ENCODE data around the gene LDB3. TPM values are rescaled to one million over a fixed set of nuclear protein-coding genes. Genes with fewer than 3 reads are reported as not detected.

LDB3 gene
- total and polyA plus RNA-seq, 2 of the 4 experiments (the other 2 are of a cell fraction): 0.36 to 2.6 TPM

DNA sequence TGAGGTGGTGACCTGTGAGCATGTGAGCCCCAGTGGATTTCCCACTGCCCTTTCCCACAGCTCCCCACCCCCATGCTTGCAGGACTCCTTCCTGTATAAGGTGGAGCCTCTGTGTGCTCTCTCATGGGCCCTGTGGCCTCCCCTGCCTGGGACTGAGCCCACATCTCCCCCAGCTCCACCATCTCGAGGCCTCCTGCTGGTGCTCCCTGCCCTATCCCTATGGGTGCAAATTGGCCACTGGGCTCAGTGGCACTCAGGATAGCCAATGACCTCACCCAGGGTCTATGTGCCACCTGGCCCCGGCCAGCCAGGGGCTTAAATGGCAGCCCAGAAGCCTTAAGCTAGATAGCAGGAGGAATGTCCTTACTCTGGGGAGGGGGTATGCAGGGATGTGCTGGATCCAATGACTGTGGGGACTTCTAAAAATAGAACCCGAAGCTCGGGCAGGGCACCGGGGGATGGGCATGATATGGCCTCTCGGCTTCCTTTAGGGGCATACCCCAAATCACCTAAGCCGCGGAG is 2.0 kb downstream of the LDB3 start:
- peak overlapping the region; percentile 37 for H2AFZ ChIP-seq (replicated peaks; ENCODE audit: low read length, poor library complexity)
- BruUV-seq (replicated peaks): no TSS peak
- peaks cover 42% of the 10 kb centered on the region for H3K4me1 ChIP-seq (ENCODE audit: control insufficient read depth, insufficient read depth, low read length)
- H3K23ac ChIP-seq (ENCODE audit: low read depth, low read length): peak overlapping the region; percentile 66; the same call in 1 of the 2 replicates
- WGBS, 2 experiments (ENCODE audit: extremely low coverage in 2 of 2, insufficient read length in 1 of 2): 100% methylated on average over 1 of the region's 8 CpGs; no CpG with 5 or more reads in 1 of the 2 experiments
- H3K9me3 ChIP-seq (ENCODE audit: control insufficient read depth, insufficient read depth, low read length): no peaks in the 10 kb centered on the region
- H3K27me3 ChIP-seq (ENCODE audit: control insufficient read depth, insufficient read depth, low read length): no peaks in the 10 kb centered on the region
- no peak overlapping the region for H3K14ac ChIP-seq (replicated peaks; ENCODE audit: low read depth, low read length)
- dilution Hi-C loops (cut with HindIII; ENCODE audit: low sequenced_read_pairs, unreplicated experiment): no loop called here
- H2AK9ac ChIP-seq (replicated peaks; ENCODE audit: low read depth, low read length, poor library complexity): no peak overlapping the region
- no peak overlapping the region for H3K27ac ChIP-seq (ENCODE audit: insufficient read depth, low read length)
- ChIA-PET POLR2A (ENCODE audit: unreplicated experiment) (no interaction called here), CTCF (no interaction called here)
- ATAC-seq (ENCODE audit: low read depth) (no peak), DNase-seq (no peak)
- in situ Hi-C loops (cut with MboI; ENCODE audit: low sequenced_read_pairs): no loop called here
- no peak overlapping the region for H3K9ac ChIP-seq (ENCODE audit: low read depth, low read length)
- no peak overlapping the region; the same call in 2 of the 3 replicates for H2BK15ac ChIP-seq (ENCODE audit: low read depth, low read length)
- no peak for TF ChIP-seq RCOR1 (IDR thresholded peaks at IDR 0.05; ENCODE audit: insufficient replicate concordance, low read length)
- TF ChIP-seq, protein P1, sequence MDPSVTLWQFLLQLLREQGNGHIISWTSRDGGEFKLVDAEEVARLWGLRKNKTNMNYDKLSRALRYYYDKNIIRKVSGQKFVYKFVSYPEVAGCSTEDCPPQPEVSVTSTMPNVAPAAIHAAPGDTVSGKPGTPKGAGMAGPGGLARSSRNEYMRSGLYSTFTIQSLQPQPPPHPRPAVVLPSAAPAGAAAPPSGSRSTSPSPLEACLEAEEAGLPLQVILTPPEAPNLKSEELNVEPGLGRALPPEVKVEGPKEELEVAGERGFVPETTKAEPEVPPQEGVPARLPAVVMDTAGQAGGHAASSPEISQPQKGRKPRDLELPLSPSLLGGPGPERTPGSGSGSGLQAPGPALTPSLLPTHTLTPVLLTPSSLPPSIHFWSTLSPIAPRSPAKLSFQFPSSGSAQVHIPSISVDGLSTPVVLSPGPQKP (IDR thresholded peaks at IDR 0.05; ENCODE audit: borderline replicate concordance, low read depth, low read length): no peak
- no peak for TF ChIP-seq RAD21 (IDR thresholded peaks at IDR 0.05; ENCODE audit: low read length)
- TF ChIP-seq CEBPB (IDR thresholded peaks at IDR 0.05; ENCODE audit: low read depth, low read length): no peak
- no peak for TF ChIP-seq MXI1 (IDR thresholded peaks at IDR 0.05; ENCODE audit: borderline replicate concordance, low read depth, low read length)
- TF ChIP-seq MAFK (IDR thresholded peaks at IDR 0.05; ENCODE audit: low read depth, low read length): no peak
- TF ChIP-seq, protein P2, sequence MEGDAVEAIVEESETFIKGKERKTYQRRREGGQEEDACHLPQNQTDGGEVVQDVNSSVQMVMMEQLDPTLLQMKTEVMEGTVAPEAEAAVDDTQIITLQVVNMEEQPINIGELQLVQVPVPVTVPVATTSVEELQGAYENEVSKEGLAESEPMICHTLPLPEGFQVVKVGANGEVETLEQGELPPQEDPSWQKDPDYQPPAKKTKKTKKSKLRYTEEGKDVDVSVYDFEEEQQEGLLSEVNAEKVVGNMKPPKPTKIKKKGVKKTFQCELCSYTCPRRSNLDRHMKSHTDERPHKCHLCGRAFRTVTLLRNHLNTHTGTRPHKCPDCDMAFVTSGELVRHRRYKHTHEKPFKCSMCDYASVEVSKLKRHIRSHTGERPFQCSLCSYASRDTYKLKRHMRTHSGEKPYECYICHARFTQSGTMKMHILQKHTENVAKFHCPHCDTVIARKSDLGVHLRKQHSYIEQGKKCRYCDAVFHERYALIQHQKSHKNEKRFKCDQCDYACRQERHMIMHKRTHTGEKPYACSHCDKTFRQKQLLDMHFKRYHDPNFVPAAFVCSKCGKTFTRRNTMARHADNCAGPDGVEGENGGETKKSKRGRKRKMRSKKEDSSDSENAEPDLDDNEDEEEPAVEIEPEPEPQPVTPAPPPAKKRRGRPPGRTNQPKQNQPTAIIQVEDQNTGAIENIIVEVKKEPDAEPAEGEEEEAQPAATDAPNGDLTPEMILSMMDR (conservative IDR thresholded peaks at IDR 0.05; ENCODE audit: low read depth, low read length): no peak
- TF ChIP-seq FOS (IDR thresholded peaks at IDR 0.05; ENCODE audit: low read depth, low read length): no peak
- no peak for TF ChIP-seq SMC3 (IDR thresholded peaks at IDR 0.05; ENCODE audit: low read depth, low read length)
- TF ChIP-seq MAZ (IDR thresholded peaks at IDR 0.05; ENCODE audit: borderline replicate concordance, low read depth, low read length): no peak
- TF ChIP-seq RFX5 (IDR thresholded peaks at IDR 0.05; ENCODE audit: low read depth, low read length): no peak
- no peak for TF ChIP-seq NFE2L2 (IDR thresholded peaks at IDR 0.05; ENCODE audit: low read depth, low read length)
- no peak for TF ChIP-seq CHD1 (IDR thresholded peaks at IDR 0.05; ENCODE audit: low read depth, low read length)
- TF ChIP-seq BHLHE40 (IDR thresholded peaks at IDR 0.05; ENCODE audit: low read depth, low read length): no peak
- TF ChIP-seq, protein P3, sequence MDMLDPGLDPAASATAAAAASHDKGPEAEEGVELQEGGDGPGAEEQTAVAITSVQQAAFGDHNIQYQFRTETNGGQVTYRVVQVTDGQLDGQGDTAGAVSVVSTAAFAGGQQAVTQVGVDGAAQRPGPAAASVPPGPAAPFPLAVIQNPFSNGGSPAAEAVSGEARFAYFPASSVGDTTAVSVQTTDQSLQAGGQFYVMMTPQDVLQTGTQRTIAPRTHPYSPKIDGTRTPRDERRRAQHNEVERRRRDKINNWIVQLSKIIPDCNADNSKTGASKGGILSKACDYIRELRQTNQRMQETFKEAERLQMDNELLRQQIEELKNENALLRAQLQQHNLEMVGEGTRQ (IDR thresholded peaks at IDR 0.05; ENCODE audit: low read depth, low read length): no peak
- TF ChIP-seq POLR2A (IDR thresholded peaks at IDR 0.05; ENCODE audit: low read depth, low read length): no peak
- H3K56ac ChIP-seq (ENCODE audit: extremely low read depth, insufficient read depth, low read length): no peak overlapping the region
- no peaks in the 10 kb centered on the region for H3K36me3 ChIP-seq (ENCODE audit: control insufficient read depth, insufficient read depth, low read length)
- peak overlapping the region; percentile 96 for H3K4ac ChIP-seq (ENCODE audit: low read depth, low read length)
- H3K4me3 ChIP-seq (ENCODE audit: insufficient read depth, low read depth, low read length): no peak overlapping the region
- 0 out of 2 replicates have a peak overlapping the region, but pooled peaks have one; percentile 47 for H2AK5ac ChIP-seq (ENCODE audit: low read depth, low read length)
- H3K18ac ChIP-seq (ENCODE audit: low read depth, low read length): no peak overlapping the region
- no peak overlapping the region for H3K4me2 ChIP-seq (ENCODE audit: low read depth, low read length)
- no peak overlapping the region for H4K8ac ChIP-seq (ENCODE audit: low read depth in 2 of 2, low read length in 2 of 2)
- no peak overlapping the region for H2BK5ac ChIP-seq (ENCODE audit: low read depth, low read length, poor library complexity, severe bottlenecking)
- H4K5ac ChIP-seq (ENCODE audit: low read depth, low read length): no peak overlapping the region
- peaks cover 0 to 15% of the 10 kb centered on the region in 2 experiments; a peak in 2 of 4 replicates for H3K79me1 ChIP-seq (ENCODE audit: low read depth in 1 of 2, low read length in 2 of 2)
- no peak overlapping the region for H2BK120ac ChIP-seq (ENCODE audit: low read depth, low read length)
- H2BK20ac ChIP-seq (ENCODE audit: low read depth, low read length): peak overlapping the region; percentile 8; the same call in 1 of the 2 replicates
- intact Hi-C loops (cut with micrococcal nuclease): no loop called here
- no peak overlapping the region; the same call in 1 of the 2 replicates for H4K91ac ChIP-seq (ENCODE audit: insufficient read depth, low read depth, low read length)
- peaks cover 18% of the 10 kb centered on the region for H3K9me1 ChIP-seq (ENCODE audit: insufficient read depth, low read length)
- H4K20me1 ChIP-seq (ENCODE audit: insufficient read depth, low read length): no peaks in the 10 kb centered on the region

Data from IMR-90 (cell line).